Trophoblast cell (in vitro differentiated cells and primary cell): ENCODE measurements around the gene AKIRIN2.

ENCODE experiments used
- DNase-seq, 2 donors: peaks; one replicate each; pipeline ENCODE4 v3.0.0-alpha.2; 2016
- H2AFZ ChIP-seq: 2 replicates; pipeline ENCODE4 v1.6.1; 2013; ENCODE audit warnings: low read length, moderate library complexity, mild to moderate bottlenecking; ENCODE audit not compliant: insufficient read depth, poor library complexity
- H2AK5ac ChIP-seq: 2 replicates; pipeline ENCODE4 v1.6.1; 2013; ENCODE audit warnings: mild to moderate bottlenecking, low read length
- H2BK120ac ChIP-seq: 2 replicates; pipeline ENCODE4 v1.6.1; 2013; ENCODE audit warnings: low read length, mild to moderate bottlenecking, moderate library complexity; ENCODE audit not compliant: insufficient read depth, poor library complexity
- H2BK12ac ChIP-seq: 2 replicates; pipeline ENCODE4 v1.6.1; 2013; ENCODE audit warnings: mild to moderate bottlenecking, low read length, moderate library complexity
- H2BK5ac ChIP-seq: 2 replicates; pipeline ENCODE4 v1.6.1; 2013; ENCODE audit warnings: low read length, low read depth, moderate library complexity, mild to moderate bottlenecking; ENCODE audit not compliant: poor library complexity
- H3K14ac ChIP-seq: 2 replicates; pipeline ENCODE4 v1.6.1; 2013; ENCODE audit warnings: mild to moderate bottlenecking, low read length
- H3K18ac ChIP-seq: 2 replicates; pipeline ENCODE4 v1.6.1; 2013; ENCODE audit warnings: mild to moderate bottlenecking, low read length
- H3K23ac ChIP-seq: 2 replicates; pipeline ENCODE4 v1.6.1; 2013; ENCODE audit warnings: low read length
- H3K27ac ChIP-seq: 2 replicates; pipeline ENCODE4 v1.5.1; 2013; ENCODE audit warnings: low read depth, mild to moderate bottlenecking, inconsistent platforms, low read length, moderate library complexity
- H3K27me3 ChIP-seq: 2 replicates; pipeline ENCODE4 v1.6.1; 2013; ENCODE audit warnings: inconsistent platforms, mild to moderate bottlenecking, low read length, moderate library complexity; ENCODE audit not compliant: insufficient read depth
- H3K36me3 ChIP-seq, 2 experiments: 1 replicate in 1 of 2; 2 replicates in 1 of 2; pipeline ENCODE4 v1.6.1; 2013; ENCODE audit warnings: low read length in 2 of 2, mild to moderate bottlenecking in 2 of 2, moderate library complexity in 1 of 2; ENCODE audit not compliant: insufficient read depth in 2 of 2, control insufficient read depth in 1 of 2
- H3K4ac ChIP-seq: 2 replicates; pipeline ENCODE4 v1.6.1; 2013; ENCODE audit warnings: low read depth, mild to moderate bottlenecking, low read length, moderate library complexity
- H3K4me1 ChIP-seq, 2 experiments: 1 replicate in 1 of 2; 2 replicates in 1 of 2; pipeline ENCODE4 v1.6.1; 2013; ENCODE audit warnings: low read length in 2 of 2, mild to moderate bottlenecking in 2 of 2, moderate library complexity in 1 of 2; ENCODE audit not compliant: insufficient read depth in 2 of 2, control insufficient read depth in 1 of 2
- H3K4me2 ChIP-seq: 2 replicates; pipeline ENCODE4 v1.6.1; 2013; ENCODE audit warnings: inconsistent platforms, mild to moderate bottlenecking, low read length, moderate library complexity
- H3K4me3 ChIP-seq: 2 replicates; pipeline ENCODE4 v1.5.1; 2013; ENCODE audit warnings: mild to moderate bottlenecking, low read depth, low read length, inconsistent platforms
- H3K79me1 ChIP-seq: one replicate; pipeline ENCODE4 v1.6.1; 2013; ENCODE audit warnings: low read length
- H3K79me2 ChIP-seq: 2 replicates; pipeline ENCODE4 v1.6.1; 2013; ENCODE audit warnings: low read length, mild to moderate bottlenecking; ENCODE audit not compliant: control insufficient read depth, insufficient read depth, poor library complexity
- H3K9ac ChIP-seq: 2 replicates; pipeline ENCODE4 v1.6.1; 2013; ENCODE audit warnings: mild to moderate bottlenecking, low read length
- H3K9me3 ChIP-seq: 2 replicates; pipeline ENCODE4 v1.6.1; 2013; ENCODE audit warnings: low read depth, mild to moderate bottlenecking, control low read depth, inconsistent platforms, low read length; ENCODE audit not compliant: insufficient read depth
- H4K12ac ChIP-seq: 2 replicates; pipeline ENCODE4 v1.6.1; 2013; ENCODE audit warnings: low read depth, mild to moderate bottlenecking, low read length, moderate library complexity
- H4K8ac ChIP-seq: 2 replicates; pipeline ENCODE4 v1.6.1; 2013; ENCODE audit warnings: low read depth, mild to moderate bottlenecking, low read length, moderate library complexity
- H4K91ac ChIP-seq: one replicate; pipeline ENCODE4 v1.6.1; 2013; ENCODE audit warnings: low read depth, mild to moderate bottlenecking, low read length, moderate library complexity
- WGBS: extraction: QIAGEN DNeasy Blood & Tissue Kit; methylation state at CpG from one replicate; pipeline ENCODE4 v1.1.7; 2013; ENCODE audit warnings: missing lambda C conversion rate; ENCODE audit not compliant: insufficient read length, insufficient coverage; ENCODE audit errors: extremely low coverage; 5-methylcytosine and 5-hydroxymethylcytosine counted together

The AKIRIN2 gene

DNA sequence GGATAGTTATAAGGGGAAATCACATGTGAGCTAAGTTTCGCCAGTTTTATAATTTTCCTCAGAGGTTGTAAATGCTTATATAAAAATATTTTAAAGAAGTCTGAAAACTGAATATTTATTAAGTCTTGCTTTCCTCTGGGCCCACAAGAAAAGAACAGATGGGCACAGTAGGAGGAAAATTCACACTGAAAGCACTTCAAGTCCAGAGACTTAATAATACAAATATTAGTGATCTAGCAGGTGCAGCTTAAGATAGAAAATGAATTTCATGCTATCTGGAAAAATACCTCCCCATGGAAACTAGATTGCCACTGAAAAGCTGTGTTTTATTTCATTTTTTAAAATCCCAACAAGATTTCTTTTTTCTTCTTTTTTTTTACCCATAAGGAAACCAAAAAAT, 64.9 kb downstream of the AKIRIN2 start:
- Histone ChIP-seq H2BK5ac (no peak overlapping the region), H4K8ac (no peak overlapping the region), H3K14ac (no peak overlapping the region), H4K12ac (no peak overlapping the region), H3K27me3 (no peaks in the 10 kb centered on the region), H3K4me2 (no peak overlapping the region), H3K23ac (no peak overlapping the region), H3K18ac (no peak overlapping the region), H2AK5ac (no peak overlapping the region), H3K4me3 (no peak overlapping the region), H3K36me3 (peaks cover 7 to 9% of the 10 kb centered on the region in 2 experiments), H3K9ac (no peak overlapping the region), H3K9me3 (no peaks in the 10 kb centered on the region), H2BK120ac (no peak overlapping the region), H2AFZ (no peak overlapping the region), H3K4ac (no peak overlapping the region), H2BK12ac (no peak overlapping the region), H3K4me1 (no peaks in the 10 kb centered on the region), H4K91ac (no peak overlapping the region), H3K79me2 (peaks cover 2% of the 10 kb centered on the region), H3K79me1 (peaks cover 3% of the 10 kb centered on the region), H3K27ac (no peak overlapping the region)
- no CpG with 5 or more reads among the region's 1 CpG for WGBS
- DNase-seq, result no peak

DNA sequence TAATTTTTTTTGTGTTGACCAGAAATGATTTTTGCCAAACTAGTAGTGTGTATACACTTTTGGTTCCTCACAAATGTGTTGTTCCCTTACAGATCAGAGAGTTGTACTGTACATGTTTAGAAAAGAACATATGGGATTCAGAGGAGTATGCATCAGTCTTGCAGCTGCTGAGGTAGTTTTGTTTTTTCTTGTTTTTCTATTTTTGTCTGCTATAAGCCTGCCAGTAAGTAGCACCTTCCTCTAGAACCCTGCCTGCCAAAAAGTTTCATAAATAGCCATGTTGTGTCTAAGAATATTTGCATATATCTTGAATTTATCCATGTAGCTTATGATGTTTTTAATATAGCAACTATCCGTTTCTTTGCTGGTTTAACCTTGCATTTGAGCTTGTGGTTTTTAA, 65.7 kb downstream of the AKIRIN2 start:
- H2BK120ac ChIP-seq, result no peak overlapping the region
- peaks cover 9 to 10% of the 10 kb centered on the region in 2 experiments for H3K36me3 ChIP-seq
- H3K9ac ChIP-seq, result no peak overlapping the region
- H3K4ac ChIP-seq, result no peak overlapping the region
- DNase-seq, result no peak
- H3K27me3 ChIP-seq, result no peaks in the 10 kb centered on the region
- H3K79me1 ChIP-seq, result no peaks in the 10 kb centered on the region
- WGBS, result no CpG with 5 or more reads among the region's 1 CpG
- no peak overlapping the region for H3K23ac ChIP-seq
- no peak overlapping the region for H3K14ac ChIP-seq
- no peak overlapping the region for H3K18ac ChIP-seq
- H3K27ac ChIP-seq, result no peak overlapping the region
- no peak overlapping the region for H3K4me3 ChIP-seq
- H4K8ac ChIP-seq, result no peak overlapping the region
- H2AK5ac ChIP-seq, result no peak overlapping the region
- H3K79me2 ChIP-seq, result no peaks in the 10 kb centered on the region
- H4K12ac ChIP-seq, result no peak overlapping the region
- no peak overlapping the region for H2BK12ac ChIP-seq
- no peaks in the 10 kb centered on the region for H3K4me1 ChIP-seq
- no peak overlapping the region for H4K91ac ChIP-seq
- no peak overlapping the region for H3K4me2 ChIP-seq
- no peaks in the 10 kb centered on the region for H3K9me3 ChIP-seq
- H2BK5ac ChIP-seq, result no peak overlapping the region
- no peak overlapping the region for H2AFZ ChIP-seq

DNA sequence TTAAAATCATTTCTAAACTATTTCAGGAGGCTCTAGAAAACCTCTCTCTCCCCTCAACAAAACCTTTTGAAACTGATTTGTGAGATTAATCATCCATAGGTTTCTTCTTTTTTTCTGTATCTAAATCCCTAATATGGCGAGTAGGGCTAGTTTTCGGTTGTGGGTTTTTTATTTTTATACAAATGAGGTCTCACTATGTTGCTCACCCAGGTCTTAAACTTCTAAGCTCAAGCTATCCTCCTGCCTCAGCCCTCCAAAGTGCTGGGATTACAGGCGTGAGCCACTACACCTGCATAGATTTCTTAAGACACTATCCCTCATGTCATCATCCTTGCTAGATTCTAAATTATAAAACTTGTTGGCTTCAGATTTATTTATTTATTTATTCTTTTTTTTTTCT, 68.2 kb downstream of the AKIRIN2 start:
- H3K27ac ChIP-seq, result no peak overlapping the region
- H4K91ac ChIP-seq, result no peak overlapping the region
- no peak overlapping the region for H3K23ac ChIP-seq
- no peak overlapping the region for H2BK120ac ChIP-seq
- H3K9me3 ChIP-seq, result no peaks in the 10 kb centered on the region
- H4K8ac ChIP-seq, result no peak overlapping the region
- no peak overlapping the region for H2BK12ac ChIP-seq
- H2AK5ac ChIP-seq, result no peak overlapping the region
- no peak for DNase-seq
- H3K79me1 ChIP-seq, result no peaks in the 10 kb centered on the region
- WGBS, result no CpG with 5 or more reads among the region's 3 CpGs
- H3K4me3 ChIP-seq, result no peak overlapping the region
- no peak overlapping the region for H3K4ac ChIP-seq
- H3K18ac ChIP-seq, result no peak overlapping the region
- H3K4me1 ChIP-seq, result no peaks in the 10 kb centered on the region
- no peak overlapping the region for H2BK5ac ChIP-seq
- no peak overlapping the region for H3K14ac ChIP-seq
- no peak overlapping the region for H3K9ac ChIP-seq
- no peaks in the 10 kb centered on the region for H3K79me2 ChIP-seq
- no peak overlapping the region for H3K4me2 ChIP-seq
- no peaks in the 10 kb centered on the region for H3K27me3 ChIP-seq
- H2AFZ ChIP-seq, result no peak overlapping the region
- peaks cover 4 to 6% of the 10 kb centered on the region in 2 experiments for H3K36me3 ChIP-seq
- H4K12ac ChIP-seq, result no peak overlapping the region

DNA sequence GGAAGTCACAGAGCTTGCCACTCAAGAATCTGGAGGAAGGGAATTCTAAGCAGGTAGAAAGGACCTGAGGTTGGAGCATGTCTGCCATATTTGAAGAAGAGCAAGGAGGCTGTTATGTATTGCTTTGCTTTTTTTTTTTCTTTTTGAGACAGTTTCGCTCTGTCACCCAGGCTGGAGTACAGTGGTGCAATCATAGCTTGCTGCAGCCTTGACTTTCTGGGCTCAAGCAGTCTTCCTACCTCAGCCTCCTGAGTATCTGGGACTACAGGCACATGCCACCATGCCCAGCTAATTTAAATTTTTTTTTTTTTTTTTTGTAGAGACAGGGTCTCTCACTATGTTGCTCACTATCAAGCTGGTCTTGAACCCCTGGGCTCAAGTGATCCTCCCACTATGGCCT, 71.3 kb downstream of the AKIRIN2 start:
- H3K9me3 ChIP-seq, result no peaks in the 10 kb centered on the region
- H3K79me1 ChIP-seq, result no peaks in the 10 kb centered on the region
- H3K4me3 ChIP-seq, result no peak overlapping the region
- H3K79me2 ChIP-seq, result no peaks in the 10 kb centered on the region
- H4K12ac ChIP-seq, result no peak overlapping the region
- no peak overlapping the region for H3K4me2 ChIP-seq
- H3K14ac ChIP-seq, result no peak overlapping the region
- H3K23ac ChIP-seq, result no peak overlapping the region
- H3K9ac ChIP-seq, result no peak overlapping the region
- no peaks in the 10 kb centered on the region for H3K27me3 ChIP-seq
- no peak overlapping the region for H2BK120ac ChIP-seq
- H2BK12ac ChIP-seq, result no peak overlapping the region
- no peak overlapping the region for H4K91ac ChIP-seq
- H3K4ac ChIP-seq, result no peak overlapping the region
- H3K36me3 ChIP-seq, result peaks cover 2 to 6% of the 10 kb centered on the region in 2 experiments
- no peak overlapping the region for H4K8ac ChIP-seq
- H3K18ac ChIP-seq, result no peak overlapping the region
- no CpG with 5 or more reads among the region's 1 CpG for WGBS
- no peak overlapping the region for H2AFZ ChIP-seq
- H2BK5ac ChIP-seq, result no peak overlapping the region
- no peak for DNase-seq
- no peak overlapping the region for H2AK5ac ChIP-seq
- H3K27ac ChIP-seq, result no peak overlapping the region
- no peaks in the 10 kb centered on the region for H3K4me1 ChIP-seq
